SK-N-SH (cell line): ENCODE measurements around the gene CNTN4. TPM values are rescaled to one million over a fixed set of nuclear protein-coding genes. Genes with fewer than 3 reads are reported as not detected.

Experiments
- CTCF ChIA-PET: fragments of 300-600, 350-600 bp; formaldehyde crosslinking; extraction: SDS; loops from one replicate; lab custom pipeline; 2021; lab: Yijun Ruan, JAX
- POLR2A ChIA-PET: fragments of 350-600 bp; sonication (Branson Sonifier 250); formaldehyde crosslinking; extraction: SDS; loops from one replicate; lab custom pipeline; 2020; ENCODE audit warnings: antibody characterized with exemption, inconsistent platforms; lab: Yijun Ruan, JAX
- DNase-seq: peaks from one replicate; pipeline ENCODE4 v3.0.0; 2012
- H2AFZ ChIP-seq: fragments of 200-600 bp; sonication (generic); 2 replicates; pipeline ENCODE4 v1.8.1; 2016; ENCODE audit warnings: antibody characterized with exemption, mild to moderate bottlenecking, low read depth
- H3F3A ChIP-seq: fragments of 200-600 bp; sonication (generic); replicated peaks from 2 replicates; pipeline ENCODE3; 2016; ENCODE audit warnings: antibody characterized with exemption, mild to moderate bottlenecking; ENCODE audit not compliant: insufficient read depth
- H3K27ac ChIP-seq, 2 experiments: fragments of 200-500 bp in 1 of 2; fragments of 200-600 bp in 1 of 2; sonication (Bioruptor generic) in 1 of 2; sonication (generic), shearing (Covaris generic) in 1 of 2; 2 replicates each; pipeline versions ENCODE4 v1.5.1 to v1.6.1; 2014 to 2016; ENCODE audit warnings: low read depth in 2 of 2, inconsistent platforms in 1 of 2, low read length in 1 of 2, mild to moderate bottlenecking in 1 of 2, mixed read lengths in 1 of 2
- H3K27me3 ChIP-seq: fragments of 200-600 bp; sonication (generic), shearing (Covaris generic); 2 replicates; pipeline ENCODE4 v1.6.1; 2016; ENCODE audit warnings: mixed run types; ENCODE audit not compliant: insufficient read depth
- H3K36me3 ChIP-seq, 2 experiments: fragments of 200-500 bp in 1 of 2; fragments of 200-600 bp in 1 of 2; sonication (Bioruptor generic) in 1 of 2; sonication (generic) in 1 of 2; replicated peaks in 1 of 2; 2 replicates each; pipeline versions ENCODE3 to v1.5.1; 2014 to 2016; ENCODE audit warnings: low read length in 1 of 2, mild to moderate bottlenecking in 1 of 2; ENCODE audit not compliant: insufficient read depth in 2 of 2, control insufficient read depth in 1 of 2
- H3K4me1 ChIP-seq, 2 experiments: fragments of 200-500 bp in 1 of 2; fragments of 200-600 bp in 1 of 2; sonication (Bioruptor generic) in 1 of 2; sonication (generic), shearing (Covaris generic) in 1 of 2; 2 replicates each; pipeline versions ENCODE4 v1.5.1 to v1.6.1; 2014 to 2016; ENCODE audit warnings: low read depth in 1 of 2, low read length in 1 of 2, mixed run types in 1 of 2; ENCODE audit not compliant: insufficient read depth in 2 of 2, control insufficient read depth in 1 of 2
- H3K4me2 ChIP-seq: fragments of 200-600 bp; sonication (generic), shearing (Covaris generic); 2 replicates; pipeline ENCODE4 v1.6.1; 2017; ENCODE audit warnings: mixed run types
- H3K4me3 ChIP-seq, 2 experiments: fragments of 200-500 bp in 1 of 2; fragments of 200-600 bp in 1 of 2; sonication (Bioruptor generic) in 1 of 2; sonication (generic), shearing (Covaris generic) in 1 of 2; 2 replicates each; pipeline versions ENCODE4 v1.5.1 to v1.8.1; 2014 to 2016; ENCODE audit warnings: low read depth in 2 of 2, inconsistent platforms in 1 of 2, low read length in 1 of 2, mild to moderate bottlenecking in 1 of 2, mixed read lengths in 1 of 2, moderate library complexity in 1 of 2
- H3K79me2 ChIP-seq: fragments of 200-600 bp; sonication (generic); 2 replicates; pipeline ENCODE4 v1.8.1; 2017; ENCODE audit warnings: mild to moderate bottlenecking; ENCODE audit not compliant: insufficient read depth
- H3K9ac ChIP-seq: fragments of 200-600 bp; sonication (generic); 2 replicates; pipeline ENCODE4 v1.6.1; 2017; ENCODE audit warnings: mixed run types
- H3K9me2 ChIP-seq: fragments of 200-600 bp; sonication (generic); 2 replicates; pipeline ENCODE4 v1.6.1; 2017; ENCODE audit warnings: mixed run types
- H3K9me3 ChIP-seq: fragments of 200-600 bp; sonication (generic); 2 replicates; pipeline ENCODE4 v1.6.1; 2017; ENCODE audit warnings: mixed run types, mild to moderate bottlenecking, moderate library complexity
- H4K20me1 ChIP-seq: fragments of 200-600 bp; sonication (generic); 2 replicates; pipeline ENCODE4 v1.6.1; 2017; ENCODE audit warnings: mild to moderate bottlenecking, mixed run types; ENCODE audit not compliant: insufficient read depth
- CHD2 ChIP-seq: fragments of 150-350 bp; IDR thresholded peaks from 2 replicates; pipeline ENCODE4 v1.6.1; 2018; ENCODE audit warnings: low read length; ENCODE audit not compliant: partially characterized antibody
- CTCF ChIP-seq: fragments of 200-600 bp; sonication (generic); IDR thresholded peaks from 2 replicates; pipeline ENCODE4 v1.6.1; 2017; ENCODE audit warnings: antibody characterized with exemption, mild to moderate bottlenecking, moderate library complexity
- ELF1 ChIP-seq: IDR thresholded peaks from 2 replicates; pipeline ENCODE4 v1.4.0; 2012
- FOXM1 ChIP-seq: IDR thresholded peaks from 2 replicates; pipeline ENCODE4 v1.4.0; 2012; ENCODE audit warnings: low read depth, mild to moderate bottlenecking
- GABPA ChIP-seq: IDR thresholded peaks from 2 replicates; pipeline ENCODE4 v1.4.0; 2012; ENCODE audit warnings: low read depth, mild to moderate bottlenecking
- IRF3 ChIP-seq: fragments of 150-350 bp; IDR thresholded peaks from 2 replicates; pipeline ENCODE4 v1.6.1; 2016; ENCODE audit warnings: mild to moderate bottlenecking, low read depth, low read length
- JUND ChIP-seq: IDR thresholded peaks from 2 replicates; pipeline ENCODE4 v1.4.0; 2012
- NFIC ChIP-seq: IDR thresholded peaks from 2 replicates; pipeline ENCODE4 v1.4.0; 2012; ENCODE audit warnings: borderline replicate concordance
- PBX3 ChIP-seq: IDR thresholded peaks from 2 replicates; pipeline ENCODE4; 2012
- RAD21 ChIP-seq: IDR thresholded peaks from 2 replicates; pipeline ENCODE4 v1.6.1; 2012; ENCODE audit warnings: mild to moderate bottlenecking, low read length
- RCOR1 ChIP-seq: fragments of 150-350 bp; IDR thresholded peaks from 2 replicates; pipeline ENCODE4 v1.6.1; 2017; ENCODE audit warnings: antibody characterized with exemption, low read length
- REST ChIP-seq: IDR thresholded peaks from 2 replicates; pipeline ENCODE4 v1.6.1; 2012; ENCODE audit warnings: mild to moderate bottlenecking, low read depth, low read length, moderate library complexity
- RFX5 ChIP-seq: IDR thresholded peaks from 2 replicates; pipeline ENCODE4 v1.6.1; 2012; ENCODE audit warnings: mild to moderate bottlenecking, improper control_type of control experiment, low read length
- TAF1 ChIP-seq: IDR thresholded peaks from 2 replicates; pipeline ENCODE4 v1.6.1; 2012; ENCODE audit warnings: low read depth, mild to moderate bottlenecking, low read length, moderate library complexity, borderline replicate concordance
- TCF12 ChIP-seq: IDR thresholded peaks from 2 replicates; pipeline ENCODE4 v1.4.0; 2012
- USF1 ChIP-seq: IDR thresholded peaks from 2 replicates; pipeline ENCODE4 v1.4.0; 2012; ENCODE audit warnings: low read depth, borderline replicate concordance
- USF2 ChIP-seq: fragments of 150-350 bp; IDR thresholded peaks from 2 replicates; pipeline ENCODE4 v1.6.1; 2017; ENCODE audit warnings: antibody characterized with exemption, low read length, low read depth, borderline replicate concordance
- YY1 ChIP-seq: IDR thresholded peaks from 2 replicates; pipeline ENCODE4 v1.4.0; 2012; ENCODE audit warnings: low read depth, mild to moderate bottlenecking
- ZBTB33 ChIP-seq: IDR thresholded peaks from 2 replicates; pipeline ENCODE4 v1.4.0; 2012; ENCODE audit warnings: low read depth, borderline replicate concordance
- WGBS: methylation state at CpG from one replicate; pipeline ENCODE4 v1.1.6; 2017; ENCODE audit warnings: low lambda C conversion rate; 5-methylcytosine and 5-hydroxymethylcytosine counted together
- polyA plus RNA-seq, 3 experiments: library from polyadenylated mRNA; depleted of rRNA; stranded (reverse); fragments of >200 nt; gene quantifications; 2 replicates each; pipeline ENCODE4 v1.2.3, GENCODE V29; 2012

The CNTN4 gene
- polyA plus RNA-seq, 1 of the 3 experiments (the other 2 are of a cell fraction), result 0.12 TPM

- no peak for TF ChIP-seq RAD21
- TF ChIP-seq GABPA, result no peak
- TF ChIP-seq ELF1, result no peak
- TF ChIP-seq USF1, result no peak
- TF ChIP-seq YY1, result no peak
- no peak for TF ChIP-seq FOXM1
- TF ChIP-seq REST, result no peak
- no peak for TF ChIP-seq TCF12
- TF ChIP-seq CTCF, result no peak
- TF ChIP-seq NFIC, result no peak
- no peak for TF ChIP-seq JUND
- TF ChIP-seq TAF1, result no peak
- TF ChIP-seq CHD2, result no peak
- TF ChIP-seq USF2, result no peak
- no peak for TF ChIP-seq RFX5
- no peak for TF ChIP-seq PBX3
- TF ChIP-seq RCOR1, result no peak
- TF ChIP-seq IRF3, result no peak
- TF ChIP-seq ZBTB33, result no peak
- Histone ChIP-seq H3F3A (no peaks in the 10 kb centered on the region), H3K4me3 (no peak overlapping the region), H3K79me2 (no peaks in the 10 kb centered on the region), H3K9me2 (no peaks in the 10 kb centered on the region; the same call in 1 of the 2 replicates), H3K9me3 (no peaks in the 10 kb centered on the region), H3K27ac (no peak overlapping the region), H3K4me2 (no peak overlapping the region), H3K27me3 (no peaks in the 10 kb centered on the region), H3K4me1 (no peaks in the 10 kb centered on the region), H3K9ac (no peak overlapping the region), H2AFZ (no peak overlapping the region), H4K20me1 (no peaks in the 10 kb centered on the region), H3K36me3 (no peaks in the 10 kb centered on the region)
- CTCF ChIA-PET, result no interaction called here
- no peak for DNase-seq
- POLR2A ChIA-PET, result no interaction called here
- 34% methylated on average over 5 of the region's 5 CpGs for WGBS
These were observed 379.0 kb downstream of the CNTN4 start for GRCh38 chr3:2477620-2478019.
